Activated CD8-positive, alpha-beta T cell treated with anti-CD3 and anti-CD28 coated beads, Interleukin-2, amount 10 ng/mL, durations not matched to agents 7 days and 5 days (primary cell): Measurements from ENCODE around the gene SMIM12. TPM values are rescaled to one million over a fixed set of nuclear protein-coding genes. Genes with fewer than 3 reads are reported as not detected.
A peak's percentile ranks its signal among the peaks of the same experiment; 100 is the strongest.

Experiments
- ATAC-seq: fragments of 150-1000 bp; cut with Tn5 transposase; one replicate; pipeline ENCODE4 v1.10.0; 2021; ENCODE audit warnings: moderate library complexity
- CTCF ChIA-PET: fragments of 350-600 bp; sonication (Branson Sonifier 250); formaldehyde crosslinking; loops from one replicate; lab custom pipeline; 2021; ENCODE audit warnings: antibody characterized with exemption; lab: Charles Lee
- POLR2A ChIA-PET: fragments of 350-600 bp; sonication (Branson Sonifier 250); formaldehyde crosslinking; loops from one replicate; lab custom pipeline; 2021; ENCODE audit warnings: antibody characterized with exemption; lab: Charles Lee
- DNase-seq: peaks from one replicate; pipeline ENCODE4 v3.0.0-alpha.2; 2020
- H3K27ac Mint-ChIP-seq: one replicate; pipeline ENCODE4 v1.8.0; 2021; ENCODE audit warnings: mild to moderate bottlenecking, mixed read lengths
- H3K27me3 Mint-ChIP-seq: one replicate; pipeline ENCODE4 v1.8.0; 2021; ENCODE audit warnings: low read depth, mixed read lengths
- H3K36me3 Mint-ChIP-seq: one replicate; pipeline ENCODE4 v1.8.0; 2021; ENCODE audit warnings: low read depth, mixed read lengths
- H3K4me1 Mint-ChIP-seq: one replicate; pipeline ENCODE4 v1.8.0; 2021; ENCODE audit warnings: low read depth, mixed read lengths
- H3K4me3 Mint-ChIP-seq: one replicate; pipeline ENCODE4 v1.8.0; 2021; ENCODE audit warnings: mild to moderate bottlenecking, mixed read lengths
- H3K9me3 Mint-ChIP-seq: one replicate; pipeline ENCODE4 v1.8.0; 2022; ENCODE audit warnings: mixed read lengths; ENCODE audit not compliant: insufficient read depth
- total RNA-seq, 2 experiments: library from RNA; stranded (reverse); gene quantifications; one replicate each; pipeline ENCODE4 v1.2.3, GENCODE V29; 2021

Gene SMIM12
- total RNA-seq, 2 experiments from 2014 or later: 50.4 to 52.2 TPM

DNA sequence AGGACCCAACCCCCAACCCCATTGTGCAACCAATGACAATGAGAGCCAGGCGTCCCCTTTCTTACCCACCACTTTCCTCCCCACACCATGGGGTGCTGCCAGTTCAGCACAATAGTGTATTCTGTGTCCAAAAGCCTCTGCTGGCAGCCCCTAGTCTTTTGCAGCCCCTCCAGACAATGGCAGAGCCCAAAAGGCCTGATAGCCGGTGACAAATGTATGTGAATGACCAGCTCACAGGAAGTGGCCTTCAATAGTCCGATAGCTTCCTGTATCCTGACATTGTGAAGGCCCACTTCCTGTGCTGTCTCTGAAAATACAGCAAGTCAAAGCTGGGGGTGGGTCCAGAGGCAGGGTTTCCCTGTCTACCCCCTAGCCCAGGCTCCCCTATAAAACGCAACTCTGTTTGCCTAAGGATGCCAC is 16.6 kb downstream of the SMIM12 start:
- ChIA-PET POLR2A (no interaction called here), CTCF (interaction anchor here (1.7 to 1.9 kb wide), 2 partner anchors 10 to 23 kb away, joined by 4 to 17 read pairs; no protein-coding TSS in a partner anchor)
- Mint-ChIP-seq H3K27me3 (no peaks in the 10 kb centered on the region), H3K4me3 (no peak overlapping the region), H3K9me3 (no peaks in the 10 kb centered on the region), H3K27ac (peak overlapping the region; percentile 60), H3K4me1 (peaks cover 12% of the 10 kb centered on the region), H3K36me3 (no peaks in the 10 kb centered on the region)
- no peak for DNase-seq
- no peak for ATAC-seq

DNA sequence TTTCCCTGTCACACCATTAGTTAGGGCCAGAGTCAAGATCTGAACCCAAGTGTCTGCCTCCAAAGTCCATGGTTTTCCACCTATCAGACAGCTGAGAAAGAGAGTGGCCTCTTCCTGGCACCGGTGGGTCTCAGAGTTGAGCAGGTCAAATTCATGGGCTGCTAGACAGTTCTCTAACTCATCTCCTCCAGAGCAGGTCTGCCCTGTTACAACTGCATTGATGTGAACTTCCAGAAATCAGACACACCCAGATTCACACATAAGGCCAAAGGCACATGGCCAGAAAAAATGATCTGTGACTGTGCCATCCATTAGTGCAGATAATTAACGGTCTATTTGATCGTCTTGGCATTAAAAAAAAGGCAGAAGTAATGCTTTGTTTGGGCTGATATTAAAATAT is 17.5 kb downstream of the SMIM12 start:
- Mint-ChIP-seq H3K36me3 (no peaks in the 10 kb centered on the region), H3K9me3 (no peaks in the 10 kb centered on the region), H3K27ac (no peak overlapping the region), H3K4me3 (no peak overlapping the region), H3K27me3 (no peaks in the 10 kb centered on the region), H3K4me1 (peaks cover 12% of the 10 kb centered on the region)
- ChIA-PET CTCF (interaction anchor here (1.7 to 1.9 kb wide), 2 partner anchors 11 to 24 kb away, joined by 4 to 17 read pairs; no protein-coding TSS in a partner anchor), POLR2A (no interaction called here)
- ATAC-seq: no peak
- no peak for DNase-seq

DNA sequence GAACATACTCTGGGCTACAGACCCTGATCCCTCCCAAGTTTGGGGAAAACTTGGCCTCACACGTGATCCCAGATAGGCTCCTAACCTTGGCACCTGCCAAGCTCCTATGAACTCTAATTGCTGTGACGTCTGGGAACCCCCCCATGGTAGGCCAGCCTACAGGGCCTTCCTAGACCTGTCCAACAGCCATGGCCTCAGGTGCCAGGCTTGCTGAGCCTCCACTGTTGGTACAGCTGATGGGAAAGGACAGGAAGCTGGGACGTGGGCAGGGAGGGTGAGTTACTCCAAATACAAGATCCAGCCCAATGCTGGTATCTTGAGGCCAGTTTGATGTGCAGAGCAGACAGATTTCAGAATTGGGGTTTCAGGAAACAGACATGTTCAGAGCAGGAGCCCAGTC is 19.1 kb downstream of the SMIM12 start:
- Mint-ChIP-seq H3K27ac (peak overlapping the region; percentile 13), H3K36me3 (no peaks in the 10 kb centered on the region), H3K4me1 (peaks cover 12% of the 10 kb centered on the region), H3K9me3 (no peaks in the 10 kb centered on the region), H3K4me3 (no peak overlapping the region), H3K27me3 (no peaks in the 10 kb centered on the region)
- ChIA-PET CTCF (interaction anchor here (1.0 to 2.0 kb wide), 2 partner anchors 12 to 27 kb away, joined by 3 to 6 read pairs; no protein-coding TSS in a partner anchor), POLR2A (no interaction called here)
- no peak for DNase-seq
- no peak for ATAC-seq

DNA sequence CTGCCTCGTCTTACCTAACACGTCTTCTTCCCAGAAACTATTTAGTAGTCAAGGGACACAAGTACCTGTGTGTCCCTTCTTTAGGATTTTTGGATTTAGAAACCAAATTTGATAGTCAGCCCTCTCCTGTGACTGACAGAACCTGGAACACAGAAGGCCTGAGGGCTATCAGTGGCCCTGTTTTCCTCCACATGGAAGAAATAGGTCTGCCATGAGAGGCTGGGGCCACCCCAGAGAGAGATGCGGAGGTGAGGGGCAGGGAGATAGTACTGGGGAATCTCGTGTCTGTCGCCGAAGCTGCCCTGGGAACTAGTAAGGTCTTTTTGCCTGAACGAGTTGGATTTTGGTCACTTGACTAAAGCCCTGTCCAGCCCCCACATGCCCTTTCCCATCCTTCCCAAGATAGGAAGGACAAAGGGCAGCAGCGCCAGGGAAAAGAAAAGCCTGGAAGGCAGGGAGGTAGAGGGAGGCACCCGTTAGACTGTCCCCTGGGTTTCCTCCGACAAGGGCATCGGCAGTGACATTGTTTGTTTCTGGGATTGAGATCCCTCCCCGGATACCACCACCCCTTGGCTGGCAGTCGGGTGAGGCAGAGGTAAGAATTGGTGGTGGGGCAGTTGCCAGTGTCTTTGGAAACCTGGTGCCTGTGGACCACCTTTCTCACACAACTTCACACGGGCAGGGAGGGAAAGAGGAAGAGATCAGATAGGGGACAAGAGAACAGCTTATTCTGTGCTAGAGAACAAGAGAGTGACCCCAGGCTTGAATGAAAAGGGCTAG is 19.8 kb downstream of the SMIM12 start:
- Mint-ChIP-seq H3K4me3 (no peak overlapping the region), H3K27ac (no peak overlapping the region), H3K4me1 (peaks cover 12% of the 10 kb centered on the region), H3K9me3 (no peaks in the 10 kb centered on the region), H3K27me3 (no peaks in the 10 kb centered on the region), H3K36me3 (no peaks in the 10 kb centered on the region)
- DNase-seq: no peak
- ATAC-seq: no peak
- CTCF ChIA-PET: interaction anchor here (2.0 kb wide), 1 partner anchor 13 kb away, joined by 6 read pairs; no protein-coding TSS in a partner anchor
- POLR2A ChIA-PET: interaction anchor here (0.6 kb wide), 1 partner anchor 400 kb away, joined by 3 read pairs; no protein-coding TSS in a partner anchor

DNA sequence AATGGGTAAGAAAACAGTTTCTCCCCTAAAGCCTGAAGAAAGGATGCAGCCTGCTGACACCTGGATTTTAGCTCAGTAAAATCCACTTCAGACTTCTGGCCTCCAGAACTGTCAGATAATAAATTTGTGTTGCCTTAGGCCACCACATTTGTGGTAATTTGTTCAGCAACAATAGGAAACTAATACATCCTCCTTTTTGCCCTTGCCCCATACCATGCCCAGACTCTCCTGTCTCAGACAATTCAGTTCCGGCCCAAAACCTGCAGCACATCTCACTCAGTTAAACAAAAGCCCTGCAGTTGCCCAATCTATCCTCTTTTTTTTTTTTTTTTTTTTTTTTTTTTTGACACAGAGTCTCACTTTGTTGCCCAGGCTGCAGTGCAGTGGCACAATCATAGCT is 25.8 kb downstream of the SMIM12 start:
- DNase-seq (no peak), ATAC-seq (no peak)
- Mint-ChIP-seq H3K27ac (no peak overlapping the region), H3K36me3 (no peaks in the 10 kb centered on the region), H3K4me3 (no peak overlapping the region), H3K4me1 (no peaks in the 10 kb centered on the region), H3K27me3 (no peaks in the 10 kb centered on the region), H3K9me3 (no peaks in the 10 kb centered on the region)
- ChIA-PET CTCF (interaction anchor here (0.6 kb wide), 1 partner anchor 295 kb away, joined by 3 read pairs; no protein-coding TSS in a partner anchor), POLR2A (no interaction called here)

DNA sequence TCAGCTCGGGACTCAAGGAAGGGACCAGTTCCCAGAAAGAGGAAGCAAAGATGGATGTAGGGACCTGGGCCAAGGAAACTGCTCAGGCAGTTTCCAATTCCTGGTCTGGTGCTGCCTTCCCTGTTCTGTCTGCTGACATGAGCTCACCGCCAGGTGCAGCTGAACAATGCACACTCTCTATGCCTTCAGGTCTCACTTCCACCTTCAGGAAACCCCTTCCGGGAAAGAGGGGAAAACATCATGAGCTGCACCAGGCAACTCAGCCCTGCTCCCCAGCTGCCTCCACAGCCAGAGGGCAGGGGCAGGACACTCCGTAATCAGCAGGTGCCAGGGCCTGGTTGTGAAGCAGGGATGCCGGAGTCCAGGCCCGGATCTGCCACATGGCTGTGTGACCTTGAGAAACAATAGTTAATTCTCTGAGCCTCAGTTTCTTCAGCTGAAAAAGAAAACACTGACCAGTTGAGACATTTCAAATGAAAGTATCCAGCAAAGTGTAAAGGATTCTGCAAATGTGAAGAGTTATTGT is 27.8 kb downstream of the SMIM12 start:
- Mint-ChIP-seq H3K9me3 (no peaks in the 10 kb centered on the region), H3K4me1 (no peaks in the 10 kb centered on the region), H3K36me3 (no peaks in the 10 kb centered on the region), H3K27ac (no peak overlapping the region), H3K4me3 (no peak overlapping the region), H3K27me3 (no peaks in the 10 kb centered on the region)
- CTCF ChIA-PET: no interaction called here
- DNase-seq: no peak
- POLR2A ChIA-PET: no interaction called here
- no peak for ATAC-seq

DNA sequence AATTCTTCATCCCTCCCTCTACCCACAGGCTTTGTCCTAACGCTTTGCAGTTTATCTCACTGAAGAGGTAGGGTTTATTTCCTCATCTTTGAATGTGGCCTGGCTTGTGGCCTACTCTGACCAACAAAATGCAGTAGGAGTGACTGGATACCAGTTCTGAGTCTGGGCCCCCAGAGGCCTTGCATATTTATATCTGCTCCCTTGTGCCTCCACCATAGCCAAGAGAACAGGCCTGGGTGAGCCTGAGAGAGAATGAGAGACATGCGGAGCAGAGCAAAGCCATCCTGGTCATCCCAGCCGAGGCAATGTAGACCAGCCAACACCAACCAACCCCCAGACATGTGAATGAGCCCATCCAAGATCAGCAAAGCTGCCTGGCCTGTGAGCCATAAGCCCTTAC is 30.3 kb downstream of the SMIM12 start:
- H3K4me1 Mint-ChIP-seq: no peaks in the 10 kb centered on the region
- ATAC-seq (no peak), DNase-seq (no peak)
- no peaks in the 10 kb centered on the region for H3K9me3 Mint-ChIP-seq
- ChIA-PET CTCF (no interaction called here), POLR2A (no interaction called here)
- H3K4me3 Mint-ChIP-seq: no peak overlapping the region
- no peaks in the 10 kb centered on the region for H3K36me3 Mint-ChIP-seq
- H3K27ac Mint-ChIP-seq: no peak overlapping the region
- H3K27me3 Mint-ChIP-seq: no peaks in the 10 kb centered on the region

DNA sequence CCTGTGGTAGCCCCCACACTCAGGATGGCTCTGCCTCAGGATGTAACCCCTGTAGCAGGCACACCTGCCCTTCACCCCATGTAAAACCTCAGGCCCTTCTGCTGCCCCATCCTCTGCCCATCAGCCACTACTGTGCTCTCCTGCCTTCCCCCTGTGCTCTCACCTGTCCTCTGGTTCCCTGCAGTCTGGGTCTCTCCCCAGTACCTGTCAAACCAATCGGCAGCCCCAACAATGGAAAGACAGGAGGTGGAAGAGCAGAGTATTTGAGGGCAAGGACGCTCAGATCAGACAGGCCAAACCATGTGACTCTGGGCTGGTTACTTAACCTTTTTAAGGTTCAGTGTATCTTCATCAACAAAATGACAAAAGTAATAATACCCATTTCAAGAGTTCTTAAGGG is 30.9 kb downstream of the SMIM12 start:
- Mint-ChIP-seq H3K27ac (no peak overlapping the region), H3K4me1 (no peaks in the 10 kb centered on the region), H3K4me3 (no peak overlapping the region), H3K27me3 (no peaks in the 10 kb centered on the region), H3K36me3 (no peaks in the 10 kb centered on the region), H3K9me3 (no peaks in the 10 kb centered on the region)
- ChIA-PET POLR2A (no interaction called here), CTCF (no interaction called here)
- ATAC-seq (no peak), DNase-seq (no peak)

DNA sequence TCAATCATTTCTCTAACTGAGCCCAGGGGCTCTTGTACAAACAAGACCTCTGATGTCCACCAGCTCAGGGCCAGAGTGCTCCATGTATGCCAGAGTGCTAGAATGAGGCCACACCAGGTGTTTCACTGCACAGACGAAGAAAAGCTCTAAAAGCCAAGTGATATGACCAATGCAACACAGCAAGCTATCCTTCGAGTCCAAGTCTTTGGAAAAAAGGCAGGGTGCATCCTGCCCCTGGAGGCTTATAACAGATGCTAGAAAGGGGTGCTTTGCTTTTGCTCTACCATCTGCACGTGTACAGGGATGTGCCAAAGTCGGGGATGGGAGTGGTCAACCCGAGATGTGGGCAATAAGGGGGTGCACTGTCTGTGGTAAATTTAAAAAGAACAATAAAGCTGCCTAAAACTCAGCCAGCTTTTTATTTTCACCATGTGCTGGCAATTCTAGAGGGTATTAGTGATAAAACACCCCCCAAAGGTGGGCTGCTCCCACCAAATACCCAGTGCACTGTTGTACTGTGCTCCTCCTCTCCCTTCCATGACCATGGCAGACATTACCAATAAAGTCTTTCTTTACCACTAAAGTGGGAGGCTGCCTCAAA is 32.1 kb downstream of the SMIM12 start:
- no peaks in the 10 kb centered on the region for H3K9me3 Mint-ChIP-seq
- no peak overlapping the region for H3K27ac Mint-ChIP-seq
- H3K27me3 Mint-ChIP-seq: no peaks in the 10 kb centered on the region
- ATAC-seq (no peak), DNase-seq (no peak)
- ChIA-PET CTCF (interaction anchor here (1.4 to 2.0 kb wide), 2 partner anchors 25 to 41 kb away, joined by 3 to 7 read pairs; no protein-coding TSS in a partner anchor), POLR2A (no interaction called here)
- H3K4me1 Mint-ChIP-seq: no peaks in the 10 kb centered on the region
- no peaks in the 10 kb centered on the region for H3K36me3 Mint-ChIP-seq
- no peak overlapping the region for H3K4me3 Mint-ChIP-seq

DNA sequence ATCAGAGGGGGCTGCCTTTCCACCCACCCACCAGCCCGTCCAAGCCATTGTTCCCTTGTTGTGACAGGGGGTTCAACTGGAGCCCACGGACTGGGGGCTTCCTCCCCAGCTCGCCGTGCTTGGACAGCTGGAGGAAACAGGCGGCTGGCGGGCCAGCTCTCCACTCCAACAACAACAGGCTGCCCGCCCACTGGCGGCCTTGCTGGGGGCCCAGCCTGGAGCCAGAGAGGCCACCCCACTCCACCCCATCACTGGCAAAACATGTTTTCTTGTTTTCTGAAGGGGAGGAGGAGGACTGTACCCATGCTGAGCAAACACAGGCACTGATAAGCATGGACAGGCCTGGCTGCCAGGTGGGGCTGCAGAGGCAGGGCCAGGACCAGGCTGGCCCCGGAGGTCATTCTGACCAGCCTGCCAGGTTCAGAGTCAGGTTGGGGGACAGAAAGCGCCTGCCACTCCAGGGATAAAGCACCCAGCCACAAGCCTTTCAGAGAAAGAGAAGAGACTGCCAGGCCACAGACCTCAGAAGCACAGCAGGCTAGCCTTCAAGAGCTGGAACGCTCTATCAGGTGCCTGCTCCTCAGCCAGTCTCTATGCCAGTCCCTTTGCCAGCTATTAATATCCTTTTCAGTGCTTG is 34.0 kb downstream of the SMIM12 start:
- CTCF ChIA-PET: interaction anchor here (2.0 kb wide), 1 partner anchor 27 kb away, joined by 7 read pairs; no protein-coding TSS in a partner anchor
- ATAC-seq (no peak), DNase-seq (no peak)
- no peaks in the 10 kb centered on the region for H3K9me3 Mint-ChIP-seq
- H3K4me1 Mint-ChIP-seq: no peaks in the 10 kb centered on the region
- no peaks in the 10 kb centered on the region for H3K36me3 Mint-ChIP-seq
- no peak overlapping the region for H3K4me3 Mint-ChIP-seq
- H3K27ac Mint-ChIP-seq: no peak overlapping the region
- no peaks in the 10 kb centered on the region for H3K27me3 Mint-ChIP-seq
- POLR2A ChIA-PET: no interaction called here

DNA sequence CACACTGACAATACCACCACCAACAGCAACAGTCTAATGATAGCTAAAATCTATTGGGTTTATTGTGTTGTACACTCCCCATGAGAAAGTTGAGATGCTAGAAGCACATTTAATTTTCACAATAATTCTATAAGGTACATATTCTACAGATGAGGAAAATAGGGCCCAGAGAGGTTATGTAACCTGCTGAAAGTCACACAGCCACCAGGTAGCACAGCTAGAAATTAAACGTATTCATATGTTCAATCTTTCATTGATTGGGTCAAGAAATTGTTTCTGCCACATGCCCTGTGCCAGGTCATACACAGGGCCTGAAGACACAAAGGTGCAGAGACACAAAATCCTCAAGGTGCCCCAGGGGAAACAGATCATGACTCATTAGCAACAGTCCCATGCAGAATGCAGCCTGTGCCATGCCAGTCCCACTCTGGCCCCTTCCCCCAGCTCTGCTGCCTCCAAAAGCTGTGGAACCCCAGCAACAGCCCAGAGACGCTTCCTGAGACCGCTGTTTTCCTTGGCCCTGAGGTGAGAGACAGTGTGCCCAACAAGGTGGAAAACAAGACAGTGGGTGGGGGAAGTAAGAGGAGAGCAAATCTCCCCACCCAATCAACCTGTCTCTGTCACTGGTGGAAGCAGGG is 34.6 kb downstream of the SMIM12 start:
- Mint-ChIP-seq H3K27me3 (no peaks in the 10 kb centered on the region), H3K36me3 (no peaks in the 10 kb centered on the region), H3K4me3 (no peak overlapping the region), H3K27ac (no peak overlapping the region), H3K4me1 (no peaks in the 10 kb centered on the region), H3K9me3 (no peaks in the 10 kb centered on the region)
- ChIA-PET POLR2A (no interaction called here), CTCF (no interaction called here)
- DNase-seq: no peak
- ATAC-seq: no peak
